A549 (cell line): Measurements from ENCODE around the gene CTRB2.

Experiments used
- ESRRA ChIP-seq: fragments of 150-350 bp; IDR thresholded peaks from 2 replicates; pipeline ENCODE4 v1.6.1; 2014; ENCODE audit warnings: mild to moderate bottlenecking, low read length, borderline replicate concordance
- JUNB ChIP-seq: fragments of >200 bp; sonication (Bioruptor Twin); formaldehyde crosslinking; IDR thresholded peaks from 2 replicates; pipeline ENCODE4 v1.6.1; 2016
- KDM1A ChIP-seq: fragments of 200-600 bp; sonication (generic); IDR thresholded peaks from 2 replicates; pipeline ENCODE4 v1.6.1; 2016; ENCODE audit warnings: low read depth, mild to moderate bottlenecking
- POLR2A ChIP-seq: IDR thresholded peaks from 2 replicates; pipeline ENCODE4 v1.6.1; 2012; ENCODE audit warnings: mild to moderate bottlenecking, low read length
- TF ChIP-seq, protein P1 (sequence below): fragments of >200 bp; sonication (Bioruptor Twin); formaldehyde crosslinking; IDR thresholded peaks from 3 replicates; pipeline ENCODE4 v1.5.1; 2016
- TF ChIP-seq, protein P2 (sequence below): IDR thresholded peaks from 2 replicates; pipeline ENCODE4 v1.6.1; 2012; ENCODE audit warnings: low read depth, borderline replicate concordance

DNA sequence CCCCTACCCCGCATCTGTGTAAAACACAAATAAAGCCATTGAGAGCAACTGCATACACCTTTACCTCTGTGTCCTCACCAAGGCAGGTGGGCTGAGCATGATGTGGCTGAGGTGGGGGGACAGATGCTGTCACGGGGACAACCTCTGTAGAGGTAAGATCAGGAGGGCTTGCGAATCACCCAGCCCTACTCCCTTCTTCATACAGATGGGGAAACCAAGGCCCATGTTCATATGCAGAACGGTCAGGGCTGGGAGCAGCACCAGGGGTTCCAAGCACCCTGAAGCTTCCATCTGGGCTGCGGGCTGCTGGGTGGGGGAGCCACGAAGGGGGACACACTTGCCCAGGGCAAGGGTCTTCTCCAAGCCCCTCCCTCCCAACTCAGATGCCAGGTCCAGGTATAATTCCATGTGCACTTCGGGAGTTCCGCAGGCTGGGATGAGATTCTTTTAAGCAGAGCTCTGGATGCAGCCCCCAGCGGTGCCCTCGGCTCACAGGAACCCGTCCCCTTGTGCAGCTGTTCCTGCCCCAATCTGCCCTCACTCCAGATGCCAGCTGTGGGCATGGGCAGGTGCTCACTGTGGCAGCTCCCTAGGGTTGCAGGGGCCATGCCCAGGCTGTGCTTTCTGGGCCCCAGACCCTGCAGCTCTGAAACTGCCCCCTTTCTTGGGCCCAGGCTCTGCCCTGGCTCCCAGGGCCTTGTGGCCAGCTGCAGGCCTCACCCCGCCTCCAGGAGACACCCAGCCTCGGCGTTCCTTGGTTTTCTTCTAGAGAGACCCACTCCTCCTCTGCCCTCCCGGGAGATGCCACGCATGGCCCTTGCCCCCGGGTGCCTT, 21.4 kb upstream of the CTRB2 start:
- no peak for TF ChIP-seq JUNB
- no peak for TF ChIP-seq POLR2A
- TF ChIP-seq, protein P1, sequence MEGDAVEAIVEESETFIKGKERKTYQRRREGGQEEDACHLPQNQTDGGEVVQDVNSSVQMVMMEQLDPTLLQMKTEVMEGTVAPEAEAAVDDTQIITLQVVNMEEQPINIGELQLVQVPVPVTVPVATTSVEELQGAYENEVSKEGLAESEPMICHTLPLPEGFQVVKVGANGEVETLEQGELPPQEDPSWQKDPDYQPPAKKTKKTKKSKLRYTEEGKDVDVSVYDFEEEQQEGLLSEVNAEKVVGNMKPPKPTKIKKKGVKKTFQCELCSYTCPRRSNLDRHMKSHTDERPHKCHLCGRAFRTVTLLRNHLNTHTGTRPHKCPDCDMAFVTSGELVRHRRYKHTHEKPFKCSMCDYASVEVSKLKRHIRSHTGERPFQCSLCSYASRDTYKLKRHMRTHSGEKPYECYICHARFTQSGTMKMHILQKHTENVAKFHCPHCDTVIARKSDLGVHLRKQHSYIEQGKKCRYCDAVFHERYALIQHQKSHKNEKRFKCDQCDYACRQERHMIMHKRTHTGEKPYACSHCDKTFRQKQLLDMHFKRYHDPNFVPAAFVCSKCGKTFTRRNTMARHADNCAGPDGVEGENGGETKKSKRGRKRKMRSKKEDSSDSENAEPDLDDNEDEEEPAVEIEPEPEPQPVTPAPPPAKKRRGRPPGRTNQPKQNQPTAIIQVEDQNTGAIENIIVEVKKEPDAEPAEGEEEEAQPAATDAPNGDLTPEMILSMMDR, result no peak
- TF ChIP-seq, protein P2, sequence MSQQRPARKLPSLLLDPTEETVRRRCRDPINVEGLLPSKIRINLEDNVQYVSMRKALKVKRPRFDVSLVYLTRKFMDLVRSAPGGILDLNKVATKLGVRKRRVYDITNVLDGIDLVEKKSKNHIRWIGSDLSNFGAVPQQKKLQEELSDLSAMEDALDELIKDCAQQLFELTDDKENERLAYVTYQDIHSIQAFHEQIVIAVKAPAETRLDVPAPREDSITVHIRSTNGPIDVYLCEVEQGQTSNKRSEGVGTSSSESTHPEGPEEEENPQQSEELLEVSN, result no peak
- TF ChIP-seq KDM1A, result no peak
- no peak for TF ChIP-seq ESRRA
